Heart left ventricle (tissue), 16 donors: Measurements from ENCODE around the gene WWOX. TPM values are rescaled to one million over a fixed set of nuclear protein-coding genes. Genes with fewer than 3 reads are reported as not detected.

Source experiments
- ATAC-seq, 4 donors: fragments of 200-7000 bp; cut with Tn5 transposase; one replicate each; pipeline ENCODE4 v1.9.1; 2020 to 2022; ENCODE audit warnings: moderate library complexity in 4 of 4, mild to moderate bottlenecking in 3 of 4, moderate number of reproducible peaks in 1 of 4
- DNase-seq, 5 donors: peaks; one replicate each; pipeline ENCODE4 v3.0.0-alpha.2; 2020
- H3K27ac ChIP-seq, 12 donors: fragments of 200-600 bp; sonication (generic) in 4 of 12; one replicate each; pipeline versions ENCODE4 v1.5.0 to v1.8.0; 2016 to 2022; ENCODE audit warnings: mild to moderate bottlenecking in 2 of 12
- H3K27me3 ChIP-seq, 9 donors: fragments of 200-600 bp; sonication (generic) in 2 of 9; one replicate each; pipeline versions ENCODE4 v1.5.1 to v1.8.0; 2016 to 2022; ENCODE audit warnings: mild to moderate bottlenecking in 3 of 9
- H3K36me3 ChIP-seq, 9 donors: fragments of 200-600 bp; sonication (generic) in 2 of 9; one replicate each; pipeline versions ENCODE4 v1.5.0 to v1.8.0; 2018 to 2022; ENCODE audit warnings: mild to moderate bottlenecking in 2 of 9
- H3K4me1 ChIP-seq, 12 donors: fragments of 200-600 bp; sonication (generic) in 4 of 12; one replicate each; pipeline versions ENCODE4 v1.5.0 to v1.8.0; 2016 to 2022; ENCODE audit warnings: mild to moderate bottlenecking in 3 of 12
- H3K4me3 ChIP-seq, 12 donors: fragments of 200-600 bp; sonication (generic) in 4 of 12; one replicate each; pipeline versions ENCODE4 v1.5.0 to v1.8.0; 2017 to 2022; ENCODE audit warnings: mild to moderate bottlenecking in 9 of 12, moderate library complexity in 4 of 12
- H3K9me3 ChIP-seq, 12 donors: fragments of 200-600 bp; sonication (generic) in 4 of 12; one replicate each; pipeline versions ENCODE4 v1.5.0 to v1.8.0; 2016 to 2022; ENCODE audit warnings: mild to moderate bottlenecking in 1 of 12
- CTCF ChIP-seq, 12 donors: fragments of 200-600 bp; sonication (generic) in 4 of 12; IDR thresholded peaks; one replicate each; pipeline versions ENCODE4 v1.5.0 to v1.8.0; 2018 to 2022; ENCODE audit warnings: antibody characterized with exemption in 12 of 12, mild to moderate bottlenecking in 5 of 12
- POLR2A ChIP-seq, 2 donors: fragments of 450-650 bp; IDR thresholded peaks; one replicate each; pipeline ENCODE4 v1.6.1; 2017; ENCODE audit warnings: antibody characterized with exemption in 2 of 2, mild to moderate bottlenecking in 2 of 2, moderate library complexity in 2 of 2
- WGBS, 4 donors: extraction: QIAGEN DNeasy Blood & Tissue Kit in 2 of 4; methylation state at CpG; one replicate each; pipeline versions ENCODE4 v1.1.5 to v1.1.7; 2013 to 2018; 5-methylcytosine and 5-hydroxymethylcytosine counted together
- intact Hi-C, 10 donors: fragments of 100-400 bp; cut with DNase I; formaldehyde crosslinking; loops; one replicate each; pipeline versions ENCODE4 v1.11.1 to v1.14.2; 2022
- polyA plus RNA-seq, 2 donors: library from polyadenylated mRNA; stranded (reverse); fragments of 200-250 nt; gene quantifications; one replicate each; pipeline ENCODE4 v1.2.3, GENCODE V29; 2013
- total RNA-seq, 9 donors: library from RNA; depleted of rRNA in 2 of 9; stranded (reverse); fragments of >200 nt in 2 of 9; fragmentation: NEBNext Ultra II Directional in 3 of 9; extraction: Animal tissue kit (Norgen Biotek cat#: 25700) in 3 of 9; gene quantifications; one replicate each; pipeline versions ENCODE4 v1.1.0 to v1.2.4, GENCODE V29; 2016 to 2023
- donor health status: ischemic (EF 13 %, LVEDD 7.1; RV severe dilation, severe dysfunction).
- donor health status: healthy with polysubstance abuse.
- donor health status: DM: no; HTN: yes; CAD: no.
- donor health status: DM: no; HTN: no; CAD: no.
- donor health status: ischemic (EF 25% LVEDD 6.9; RV normal size, moderate dysfunction).
- donor health status: ischemic (EF 25% LVEDD 5.7; RV mildly dilated, moderate dysfunction).
- donor health status: healthy.
- donor health status: DM: yes; HTN: yes; CAD: no.
- donor health status: ischemic (EF 35%, LVEDD 5.7; RV mildly dilated, moderate dysfunction).
- donor health status: nonischemic (EF 11% LVEDD 7.7; RV severe dilation, severe dysfunction).
- donor health status: DM: yes; HTN: yes; CAD: no.
- donor health status: PGD.
- donor health status: ischemic (EF 29% LVEDD 5.4; RV normal size, mild dysfunction).
- donor health status: nonischemic (EF 23%, LVEDD 6.1; RV moderate dilation, normal function).

WWOX gene
- total and polyA plus RNA-seq, 11 donors: 4.3 to 18.3 (median 9.1) TPM

- Histone ChIP-seq H3K9me3 (no peaks in the 10 kb centered on the region), H3K4me1 (no peaks in the 10 kb centered on the region), H3K27ac (no peak overlapping the region), H3K4me3 (no peak overlapping the region), H3K27me3 (no peaks in the 10 kb centered on the region), H3K36me3 (no peaks in the 10 kb centered on the region)
- 84 to 88% (median 86%) methylated on average over 15 of the region's 15 CpGs for WGBS, 4 donors
- TF ChIP-seq POLR2A (IDR thresholded peaks at IDR 0.05) (no peak), CTCF (IDR thresholded peaks at IDR 0.05) (no peak)
- intact Hi-C loops: no loop called here
- no peak for DNase-seq
- ATAC-seq: no peak
These were observed 858.1 kb downstream of the WWOX start for GRCh38 chr16:78957317-78958100.

GRCh38 chr16:78961464-78961863 lies 862.0 kb downstream of the WWOX start:
- no peak for ATAC-seq
- no peaks in the 10 kb centered on the region for H3K27me3 ChIP-seq
- peaks cover 0 to 17% (median 2%) of the 10 kb centered on the region in 12 donors for H3K9me3 ChIP-seq
- no peak for DNase-seq
- no peak for TF ChIP-seq CTCF (IDR thresholded peaks at IDR 0.05)
- TF ChIP-seq POLR2A (IDR thresholded peaks at IDR 0.05): no peak
- no peaks in the 10 kb centered on the region for H3K36me3 ChIP-seq
- intact Hi-C loops: no loop called here
- H3K4me3 ChIP-seq: no peak overlapping the region
- no peak overlapping the region for H3K27ac ChIP-seq
- 86 to 96% (median 91%) methylated on average over 2 of the region's 2 CpGs for WGBS, 4 donors
- no peaks in the 10 kb centered on the region for H3K4me1 ChIP-seq

GRCh38 chr16:78962457-78962929 lies 863.0 kb downstream of the WWOX start:
- Histone ChIP-seq H3K27me3 (no peaks in the 10 kb centered on the region), H3K36me3 (no peaks in the 10 kb centered on the region), H3K4me3 (no peak overlapping the region), H3K27ac (no peak overlapping the region), H3K4me1 (no peaks in the 10 kb centered on the region), H3K9me3 (peaks cover 0 to 17% (median 2%) of the 10 kb centered on the region in 12 donors)
- 92 to 98% (median 94%) methylated on average over 2 of the region's 2 CpGs for WGBS, 4 donors
- intact Hi-C loops: no loop called here
- ATAC-seq (no peak), DNase-seq (no peak)
- TF ChIP-seq POLR2A (IDR thresholded peaks at IDR 0.05) (no peak), CTCF (IDR thresholded peaks at IDR 0.05) (no peak)

- Histone ChIP-seq H3K36me3 (no peaks in the 10 kb centered on the region), H3K27ac (no peak overlapping the region), H3K9me3 (peaks cover 0 to 17% (median 2%) of the 10 kb centered on the region in 12 donors), H3K27me3 (peaks cover 0 to 4% (median 0%) of the 10 kb centered on the region in 9 donors), H3K4me3 (no peak overlapping the region), H3K4me1 (no peaks in the 10 kb centered on the region)
- DNase-seq: no peak
- ATAC-seq: no peak
- intact Hi-C loops: no loop called here
- TF ChIP-seq CTCF (IDR thresholded peaks at IDR 0.05): no peak
- TF ChIP-seq POLR2A (IDR thresholded peaks at IDR 0.05): no peak
- 68 to 87% (median 83%) methylated on average over 19 to 20 of the region's 20 CpGs for WGBS, 4 donors
These were observed 868.5 kb downstream of the WWOX start for GRCh38 chr16:78967948-78968347.
